Measurements from ENCODE around the gene ITPK1.

Gene ITPK1

GRCh38 chr14:93059260-93059659 lies 56.5 kb downstream of the ITPK1 start:
- no peak overlapping the region for H3K4me3 ChIP-seq (replicated peaks; ENCODE audit: low read depth, low read length)
- TF ChIP-seq, protein P1, sequence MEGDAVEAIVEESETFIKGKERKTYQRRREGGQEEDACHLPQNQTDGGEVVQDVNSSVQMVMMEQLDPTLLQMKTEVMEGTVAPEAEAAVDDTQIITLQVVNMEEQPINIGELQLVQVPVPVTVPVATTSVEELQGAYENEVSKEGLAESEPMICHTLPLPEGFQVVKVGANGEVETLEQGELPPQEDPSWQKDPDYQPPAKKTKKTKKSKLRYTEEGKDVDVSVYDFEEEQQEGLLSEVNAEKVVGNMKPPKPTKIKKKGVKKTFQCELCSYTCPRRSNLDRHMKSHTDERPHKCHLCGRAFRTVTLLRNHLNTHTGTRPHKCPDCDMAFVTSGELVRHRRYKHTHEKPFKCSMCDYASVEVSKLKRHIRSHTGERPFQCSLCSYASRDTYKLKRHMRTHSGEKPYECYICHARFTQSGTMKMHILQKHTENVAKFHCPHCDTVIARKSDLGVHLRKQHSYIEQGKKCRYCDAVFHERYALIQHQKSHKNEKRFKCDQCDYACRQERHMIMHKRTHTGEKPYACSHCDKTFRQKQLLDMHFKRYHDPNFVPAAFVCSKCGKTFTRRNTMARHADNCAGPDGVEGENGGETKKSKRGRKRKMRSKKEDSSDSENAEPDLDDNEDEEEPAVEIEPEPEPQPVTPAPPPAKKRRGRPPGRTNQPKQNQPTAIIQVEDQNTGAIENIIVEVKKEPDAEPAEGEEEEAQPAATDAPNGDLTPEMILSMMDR (IDR thresholded peaks at IDR 0.05; ENCODE audit: low read length, missing control alignments) = no peak
- no peak for DNase-seq (ENCODE audit: low read depth)

DNA sequence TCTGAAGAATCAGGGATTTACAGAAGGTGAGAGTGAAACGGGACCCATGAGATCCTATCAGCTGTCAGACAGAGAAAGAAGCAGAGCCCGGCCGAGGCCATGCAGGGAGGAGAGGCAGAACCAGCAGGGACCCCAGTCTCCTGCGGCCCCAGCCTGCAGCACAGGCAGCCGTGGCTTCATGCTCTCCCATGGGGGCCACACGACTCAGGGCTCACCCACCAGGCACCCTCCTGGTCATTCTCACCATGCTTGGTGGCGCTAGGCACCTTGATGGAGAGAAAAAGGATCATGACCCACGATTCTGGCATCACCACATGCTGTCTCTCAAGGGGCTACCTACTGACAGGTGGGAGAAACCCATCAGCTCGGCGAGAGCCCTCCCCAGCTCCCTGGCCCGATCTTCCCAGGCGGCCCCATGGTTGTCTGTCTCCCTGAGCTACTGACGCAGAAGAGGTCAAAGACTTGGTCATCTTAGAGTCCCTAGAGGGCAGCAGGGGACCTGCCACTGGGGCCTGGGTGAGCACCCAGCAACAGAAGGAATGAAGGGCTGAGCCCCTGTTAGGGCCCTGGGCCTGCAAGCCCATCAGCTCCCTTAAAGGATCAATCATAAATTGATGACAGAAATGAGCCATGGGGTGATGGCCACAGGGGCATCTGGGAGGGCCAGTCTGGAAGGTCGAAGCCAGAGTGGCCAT lies 58.0 kb downstream of the ITPK1 start:
- TF ChIP-seq, protein P1 (IDR thresholded peaks at IDR 0.05; ENCODE audit: low read length, missing control alignments) = no peak
- no peak overlapping the region for H3K4me3 ChIP-seq (replicated peaks; ENCODE audit: low read depth, low read length)
- DNase-seq (ENCODE audit: low read depth) = no peak

DNA sequence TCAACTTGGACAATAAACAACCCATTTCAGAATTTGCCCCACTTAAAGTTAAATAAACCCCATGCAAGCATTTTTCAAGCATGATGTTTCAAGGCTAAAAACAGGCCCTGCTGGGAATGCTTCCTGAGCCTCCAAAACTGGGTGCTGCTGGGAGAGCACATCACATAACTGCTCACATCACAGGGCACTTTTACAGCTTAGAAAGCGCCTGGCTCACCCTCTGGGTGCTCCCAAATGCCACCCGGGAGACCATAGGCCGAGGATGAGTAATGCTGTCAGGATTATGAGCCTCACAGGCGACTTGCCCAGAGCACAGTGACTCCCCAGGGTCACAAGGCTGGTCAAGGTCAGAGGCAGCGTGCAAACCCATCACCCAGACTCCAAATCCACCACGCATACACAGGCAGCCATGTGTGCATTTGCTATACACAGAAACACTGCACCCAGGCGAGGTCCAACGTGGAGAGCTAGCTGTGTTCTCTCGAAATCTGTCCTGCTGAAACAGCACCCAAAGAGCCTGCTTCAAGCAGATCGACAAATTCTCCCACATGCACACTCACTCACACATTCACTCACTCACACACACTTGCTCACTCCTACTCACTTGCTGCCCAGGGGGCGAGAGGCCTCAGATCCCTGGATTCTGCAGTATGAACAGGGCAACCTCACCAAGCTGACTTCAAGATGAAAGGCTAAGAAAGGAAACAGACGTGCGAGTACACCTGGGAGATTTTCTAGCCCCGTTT lies 58.7 kb downstream of the ITPK1 start:
- TF ChIP-seq, protein P1 (IDR thresholded peaks at IDR 0.05; ENCODE audit: low read length, missing control alignments) = no peak
- no peak overlapping the region for H3K4me3 ChIP-seq (replicated peaks; ENCODE audit: low read depth, low read length)
- DNase-seq (ENCODE audit: low read depth) = no peak

DNA sequence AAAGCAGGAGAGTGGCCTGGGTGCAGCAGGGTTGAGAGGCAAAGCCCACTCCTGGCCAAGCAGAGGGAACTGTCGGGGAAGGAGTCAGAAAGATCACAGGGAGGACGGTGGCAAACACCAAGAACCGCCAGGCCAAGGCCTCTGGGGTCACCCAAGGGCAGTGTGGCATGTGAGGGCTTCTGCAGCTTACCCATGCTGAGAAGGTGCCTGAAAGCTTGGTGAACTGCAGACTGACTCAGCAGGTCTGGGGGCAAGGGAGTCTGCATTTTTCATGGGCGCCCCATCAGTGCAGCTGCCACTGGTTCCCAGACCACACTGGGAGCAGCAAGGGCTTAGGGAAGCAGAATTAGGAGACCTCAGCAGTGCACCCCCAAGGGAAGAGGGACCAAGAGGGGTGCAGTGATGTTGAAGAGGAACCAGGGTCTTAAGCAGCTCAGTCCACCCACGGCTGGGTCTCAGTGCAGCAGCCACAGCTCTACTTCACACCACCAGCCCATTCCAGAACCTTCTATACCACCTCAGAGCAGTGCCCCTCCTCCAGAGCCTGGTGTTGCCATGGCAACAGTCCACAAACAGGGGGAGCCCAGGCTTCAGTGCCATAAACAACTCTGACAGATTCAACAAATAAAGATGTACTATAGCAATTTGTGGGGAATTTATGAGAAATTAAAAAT lies 59.4 kb downstream of the ITPK1 start:
- TF ChIP-seq, protein P1 (IDR thresholded peaks at IDR 0.05; ENCODE audit: low read length, missing control alignments) = no peak
- DNase-seq (ENCODE audit: low read depth) = peak; percentile 42

DNA sequence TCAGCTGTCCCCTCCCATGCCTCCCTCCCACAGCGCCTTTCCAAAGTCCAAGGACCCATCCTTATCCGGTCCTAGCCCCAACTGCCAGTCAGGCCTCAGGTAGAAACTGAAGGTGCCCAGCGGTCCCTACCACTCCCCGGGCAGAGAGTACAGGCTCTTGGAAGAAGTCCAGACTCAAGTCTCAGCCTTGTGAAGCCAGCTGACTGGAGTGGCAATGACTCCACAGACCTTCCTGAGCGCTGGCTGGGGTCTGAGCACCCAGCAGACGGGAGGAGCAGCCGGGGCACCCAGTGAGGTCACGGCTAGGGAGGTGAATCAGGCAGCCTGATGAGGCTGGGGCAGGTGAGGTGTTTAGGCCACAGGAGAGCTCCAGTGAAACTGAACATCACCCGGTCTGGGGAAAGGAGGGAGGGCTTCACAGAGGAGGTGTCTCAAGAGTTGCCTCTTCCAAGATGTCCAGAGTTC lies 60.0 kb downstream of the ITPK1 start:
- TF ChIP-seq, protein P1 (IDR thresholded peaks at IDR 0.05; ENCODE audit: low read length, missing control alignments) = no peak
- no peak for DNase-seq (ENCODE audit: low read depth)

More for the DNA sequence above, 59.4 kb downstream of the ITPK1 start:
- no peak overlapping the region for H3K4me3 ChIP-seq (replicated peaks; ENCODE audit: low read depth, low read length)

GRCh38 chr14:93054876-93055275 lies 60.8 kb downstream of the ITPK1 start:
- H3K4me3 ChIP-seq (replicated peaks; ENCODE audit: low read depth, low read length) = no peak overlapping the region

More for the DNA sequence above, 60.0 kb downstream of the ITPK1 start:
- H3K4me3 ChIP-seq (replicated peaks; ENCODE audit: low read depth, low read length) = no peak overlapping the region

More at GRCh38 chr14:93054876-93055275, 60.8 kb downstream of the ITPK1 start:
- TF ChIP-seq, protein P1 (IDR thresholded peaks at IDR 0.05; ENCODE audit: low read length, missing control alignments) = no peak
- no peak for DNase-seq (ENCODE audit: low read depth)

Measured in fibroblast of pulmonary artery (primary cell).